HG02623 (cell line): ENCODE data around the gene MB21D2.
"Not testable (repeated sequence)": the region's sequence is repeated elsewhere in the genome, so short reads cannot be mapped to it uniquely, and the experiment has no call there.

Experiments
- ATAC-seq: cut with Tn5 transposase; IDR thresholded peaks from one replicate; pipeline ENCODE4 v1.9.1; 2021; ENCODE audit warnings: moderate library complexity; ENCODE audit not compliant: unreplicated experiment

The MB21D2 gene

GRCh38 chr3:192917404-192918274 is at the start of gene MB21D2:
Gene MB21D2, minus strand, starts transcription at chr3:192917856. Its CDS starts 16 bp downstream, at chr3:192917840.
- peak; percentile 44 for ATAC-seq

- ATAC-seq: not testable (repeated sequence)
These were observed 47.5 kb upstream of the MB21D2 start for GRCh38 chr3:192964959-192965719.

GRCh38 chr3:192959773-192960172 is 42.1 kb upstream of the MB21D2 start:
- ATAC-seq: no peak

GRCh38 chr3:192958219-192958872 is 40.7 kb upstream of the MB21D2 start:
- ATAC-seq: no peak

GRCh38 chr3:192957441-192958021 is 39.9 kb upstream of the MB21D2 start:
- ATAC-seq: no peak

GRCh38 chr3:192953926-192954325 is 36.3 kb upstream of the MB21D2 start:
- ATAC-seq: no peak

- no peak for ATAC-seq
These were observed 29.8 kb upstream of the MB21D2 start for GRCh38 chr3:192947421-192947820.

- no peak for ATAC-seq
These were observed 25.7 kb upstream of the MB21D2 start for GRCh38 chr3:192943393-192943792.

GRCh38 chr3:192942625-192943024 is 25.0 kb upstream of the MB21D2 start:
- no peak for ATAC-seq

GRCh38 chr3:192940129-192940528 is 22.5 kb upstream of the MB21D2 start:
- no peak for ATAC-seq

- ATAC-seq: no peak
These were observed 17.8 kb upstream of the MB21D2 start for GRCh38 chr3:192935441-192935840.

GRCh38 chr3:192933779-192934460 is 16.3 kb upstream of the MB21D2 start:
- ATAC-seq: no peak

- no peak for ATAC-seq
These were observed 15.6 kb upstream of the MB21D2 start for GRCh38 chr3:192933259-192933658.

- no peak for ATAC-seq
These were observed 14.2 kb upstream of the MB21D2 start for GRCh38 chr3:192931825-192932224.

- ATAC-seq: no peak
These were observed 12.9 kb upstream of the MB21D2 start for GRCh38 chr3:192930577-192930976.

GRCh38 chr3:192929755-192930547 is 12.3 kb upstream of the MB21D2 start:
- ATAC-seq: no peak

GRCh38 chr3:192929146-192929545 is 11.5 kb upstream of the MB21D2 start:
- no peak for ATAC-seq

- ATAC-seq: no peak
These were observed 11.1 kb upstream of the MB21D2 start for GRCh38 chr3:192928720-192929119.

GRCh38 chr3:192928016-192928415 is 10.4 kb upstream of the MB21D2 start:
- no peak for ATAC-seq

- no peak for ATAC-seq
These were observed 9.4 kb upstream of the MB21D2 start for GRCh38 chr3:192927016-192927415.
